Left renal cortex interstitium (tissue), 4 donors: ENCODE data around the gene LAMP1. TPM values are rescaled to one million over a fixed set of nuclear protein-coding genes. Genes with fewer than 3 reads are reported as not detected.

Experiments used
- polyA plus RNA-seq, 4 donors: library from polyadenylated mRNA; unstranded; fragments of 120-200 nt; gene quantifications; one replicate each; pipeline ENCODE4 v1.2.1, GENCODE V29; 2013; ENCODE audit not compliant: insufficient read length in 4 of 4

The LAMP1 gene
- polyA plus RNA-seq, 4 donors, result 174 to 193 (median 182) TPM

Other genes with a start within 250 kb of the LAMP1 start
- gene F7, start 191.4 kb upstream of the LAMP1 start, polyA plus RNA-seq, result 1 to 10 TPM; 1.8 to 4.3 (median 4.1) TPM
- gene F10, start 174.4 kb upstream of the LAMP1 start, polyA plus RNA-seq, result 10 to 100 TPM; 21.8 to 23.4 (median 22.4) TPM
- gene PROZ, start 138.6 kb upstream of the LAMP1 start, polyA plus RNA-seq, result 1 to 10 TPM in 3 of 4 donors, under 1 TPM in 1; 0.86 to 3.9 (median 2.4) TPM
- 10 to 100 TPM; 47.9 to 72.3 (median 64.1) TPM for gene PCID2, start 88.6 kb upstream of the LAMP1 start, polyA plus RNA-seq
- gene CUL4A, start 87.6 kb upstream of the LAMP1 start, polyA plus RNA-seq, result 10 to 100 TPM; 68.9 to 91.5 (median 83.5) TPM
- 10 to 100 TPM; 11.4 to 23.7 (median 17.5) TPM for gene GRTP1, start 66.9 kb downstream of the LAMP1 start, polyA plus RNA-seq
- gene ADPRHL1, start 156.2 kb downstream of the LAMP1 start, polyA plus RNA-seq, result 1 to 10 TPM; 3.1 to 6.1 (median 4.7) TPM
- gene DCUN1D2, start 193.5 kb downstream of the LAMP1 start, polyA plus RNA-seq, result 10 to 100 TPM; 15.3 to 35.8 (median 26.9) TPM